HG02981 (cell line): ENCODE results near the gene ASF1B.

Experiments
- ATAC-seq: cut with Tn5 transposase; IDR thresholded peaks from one replicate; pipeline ENCODE4 v1.9.1; 2021; ENCODE audit warnings: mild to moderate bottlenecking, moderate library complexity; ENCODE audit not compliant: unreplicated experiment

The ASF1B gene

DNA sequence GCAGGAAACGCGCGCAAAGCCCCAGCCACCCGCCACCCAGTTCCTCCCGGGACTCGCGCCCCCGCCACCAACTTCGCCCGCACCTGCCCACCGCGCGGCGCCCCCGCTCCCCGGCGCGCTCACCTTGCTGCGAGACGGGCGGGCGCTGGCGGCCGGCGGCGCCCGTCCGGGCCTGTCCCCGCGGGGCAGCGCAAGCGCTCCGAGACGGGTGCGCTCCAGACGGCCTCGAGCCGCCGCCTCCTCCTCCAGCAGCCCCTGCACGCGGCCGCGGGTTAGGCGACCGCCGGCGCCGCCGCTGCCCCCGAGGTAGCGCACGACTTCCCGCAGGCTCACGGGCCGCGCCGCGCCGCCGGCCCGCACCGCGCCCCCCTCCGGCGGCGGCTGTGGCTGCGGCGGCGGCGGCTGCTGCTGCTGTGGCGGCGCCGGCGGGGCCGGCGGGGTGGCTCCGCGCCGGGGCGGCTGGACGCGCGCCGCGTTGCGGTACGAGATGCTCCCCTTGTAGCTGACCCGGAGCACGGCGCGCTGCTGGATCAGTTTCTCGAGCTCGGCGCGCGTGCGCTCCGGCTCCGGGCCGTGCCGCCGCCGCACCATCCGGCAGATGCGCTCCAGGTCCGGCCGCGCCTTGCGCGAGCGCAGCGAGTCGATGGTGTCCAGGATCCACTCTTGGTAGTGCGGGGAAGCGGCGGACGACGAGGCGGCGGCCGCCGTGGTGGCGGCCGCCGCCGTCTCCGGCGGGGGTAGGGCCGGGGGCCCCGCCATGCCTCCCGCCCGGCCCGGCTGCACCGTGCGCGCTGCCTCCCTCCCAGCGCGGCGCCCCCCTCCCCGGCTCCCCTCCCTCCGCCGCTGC lies 46.5 kb downstream of the ASF1B start:
- ATAC-seq = no peak

DNA sequence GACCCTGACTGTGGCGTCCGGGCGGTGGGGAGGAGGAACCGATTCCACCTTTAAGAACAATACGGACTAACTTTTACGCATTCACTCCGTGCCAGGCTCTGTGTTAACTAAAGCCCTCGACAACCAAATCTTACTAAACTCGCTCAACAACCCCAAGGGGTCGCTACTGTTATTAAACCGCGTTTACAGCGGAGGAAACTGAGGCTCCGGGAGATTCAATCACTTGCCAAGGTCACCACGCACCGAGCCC lies 47.1 kb downstream of the ASF1B start:
- no peak for ATAC-seq

DNA sequence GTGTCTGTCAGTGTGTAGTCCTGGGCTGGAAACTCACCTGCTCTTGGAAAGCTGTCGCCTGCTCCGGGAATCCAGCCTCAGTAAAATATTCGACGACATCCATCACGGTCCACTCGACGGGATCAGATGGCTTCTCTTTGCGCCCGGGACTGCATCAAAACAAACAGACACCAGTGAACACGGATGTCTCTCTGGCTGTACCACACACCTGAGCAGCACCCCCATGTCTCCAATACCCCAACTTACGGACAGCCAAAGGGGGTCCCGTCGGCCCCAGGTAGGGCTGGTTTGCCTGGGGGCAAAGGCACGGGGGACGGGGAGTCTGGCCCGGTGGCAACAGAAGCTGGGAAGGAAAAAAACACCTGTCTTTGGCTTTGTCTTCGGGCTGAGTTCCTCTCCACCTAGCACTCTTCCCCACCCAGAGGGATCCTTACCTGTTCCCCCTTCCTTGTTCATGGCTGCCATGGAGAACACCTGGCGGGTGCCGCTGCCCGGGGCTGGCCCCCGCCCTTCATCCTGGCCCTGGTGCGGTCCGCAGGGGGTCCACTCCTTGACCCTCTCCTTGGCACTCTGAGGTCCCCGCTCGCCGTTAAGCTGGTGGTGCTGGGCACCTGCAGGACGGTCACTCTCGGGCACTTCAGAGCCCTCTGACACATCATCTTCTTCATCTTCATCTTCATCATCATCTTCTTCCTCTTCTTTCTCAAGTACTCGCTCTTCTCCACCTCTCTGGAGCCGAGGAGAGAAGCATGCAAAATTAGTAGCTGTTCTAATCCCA lies 47.6 kb downstream of the ASF1B start:
- no peak for ATAC-seq

DNA sequence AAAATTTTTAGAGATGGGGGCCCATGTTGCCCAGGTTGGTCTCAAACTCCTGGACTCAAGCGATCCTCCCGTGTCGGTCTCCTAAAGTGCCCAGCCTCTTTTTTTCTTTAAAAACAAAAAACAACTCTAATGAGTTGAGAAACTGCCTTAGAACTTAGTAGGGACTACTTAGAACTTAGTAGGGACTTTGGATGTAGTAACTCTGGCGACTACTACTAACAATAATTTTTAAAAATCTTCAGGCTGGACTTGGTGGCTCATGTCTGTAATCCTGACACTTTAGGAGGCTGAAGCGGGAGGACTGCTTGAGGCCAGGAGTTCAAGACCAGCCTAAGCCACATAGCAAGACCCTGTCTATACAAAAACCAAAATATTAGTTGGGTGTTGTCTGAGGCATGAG lies 50.3 kb downstream of the ASF1B start:
- ATAC-seq = no peak

DNA sequence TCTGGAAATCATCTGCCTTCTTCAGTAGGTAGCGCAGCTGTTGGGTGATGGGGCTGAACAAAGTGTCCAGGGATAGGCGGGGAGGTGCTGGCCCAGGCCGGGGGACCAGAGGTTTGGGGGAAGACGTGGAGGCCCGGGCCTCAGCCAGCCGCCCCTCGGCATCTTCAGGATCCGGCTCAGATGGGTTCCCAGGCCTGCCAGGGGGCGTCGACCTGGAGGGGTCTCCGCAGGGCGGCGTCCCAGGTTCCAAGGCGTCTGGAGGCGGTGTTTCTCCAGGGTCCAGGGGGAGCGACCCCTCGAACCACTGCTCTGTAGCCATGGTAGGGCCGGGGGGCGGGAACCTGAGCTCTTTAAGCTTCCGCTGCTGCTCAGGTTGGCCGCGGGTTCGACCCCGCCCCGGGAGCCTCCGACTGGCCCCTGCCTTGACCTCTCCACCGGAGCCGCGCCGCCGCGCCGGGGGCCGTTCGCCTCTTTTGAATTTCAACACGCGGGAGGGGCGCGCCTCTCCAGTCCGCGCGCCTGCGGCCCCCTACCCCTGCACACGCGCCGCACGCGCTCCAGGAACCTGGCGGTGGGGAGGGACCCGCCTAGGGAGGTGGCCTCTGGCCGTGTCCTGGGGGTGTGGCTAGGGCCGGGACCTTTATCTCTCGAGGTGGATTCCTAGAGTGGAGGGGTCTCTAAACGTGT lies 50.9 kb downstream of the ASF1B start, which contains the start of gene C19orf67:
Gene C19orf67 (minus strand): TSS at position 475 of the 687 bp plus-strand sequence. CDS start 156 bp downstream, at position 319.
- no peak for ATAC-seq

DNA sequence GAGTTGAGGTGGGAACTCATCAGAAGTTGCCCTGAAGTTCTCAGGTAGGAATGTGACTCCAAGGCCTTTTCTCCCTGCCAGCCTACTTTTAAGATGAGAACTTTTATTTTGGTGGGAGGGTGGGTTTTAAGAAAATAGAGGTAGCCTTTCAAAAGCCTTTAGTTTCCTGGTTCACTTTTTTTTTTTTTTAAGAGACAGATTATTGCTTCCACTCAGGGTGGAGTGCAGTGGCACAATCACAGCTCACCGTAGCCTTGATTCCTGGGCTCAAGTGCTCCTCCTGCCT lies 53.8 kb downstream of the ASF1B start:
- ATAC-seq = no peak

DNA sequence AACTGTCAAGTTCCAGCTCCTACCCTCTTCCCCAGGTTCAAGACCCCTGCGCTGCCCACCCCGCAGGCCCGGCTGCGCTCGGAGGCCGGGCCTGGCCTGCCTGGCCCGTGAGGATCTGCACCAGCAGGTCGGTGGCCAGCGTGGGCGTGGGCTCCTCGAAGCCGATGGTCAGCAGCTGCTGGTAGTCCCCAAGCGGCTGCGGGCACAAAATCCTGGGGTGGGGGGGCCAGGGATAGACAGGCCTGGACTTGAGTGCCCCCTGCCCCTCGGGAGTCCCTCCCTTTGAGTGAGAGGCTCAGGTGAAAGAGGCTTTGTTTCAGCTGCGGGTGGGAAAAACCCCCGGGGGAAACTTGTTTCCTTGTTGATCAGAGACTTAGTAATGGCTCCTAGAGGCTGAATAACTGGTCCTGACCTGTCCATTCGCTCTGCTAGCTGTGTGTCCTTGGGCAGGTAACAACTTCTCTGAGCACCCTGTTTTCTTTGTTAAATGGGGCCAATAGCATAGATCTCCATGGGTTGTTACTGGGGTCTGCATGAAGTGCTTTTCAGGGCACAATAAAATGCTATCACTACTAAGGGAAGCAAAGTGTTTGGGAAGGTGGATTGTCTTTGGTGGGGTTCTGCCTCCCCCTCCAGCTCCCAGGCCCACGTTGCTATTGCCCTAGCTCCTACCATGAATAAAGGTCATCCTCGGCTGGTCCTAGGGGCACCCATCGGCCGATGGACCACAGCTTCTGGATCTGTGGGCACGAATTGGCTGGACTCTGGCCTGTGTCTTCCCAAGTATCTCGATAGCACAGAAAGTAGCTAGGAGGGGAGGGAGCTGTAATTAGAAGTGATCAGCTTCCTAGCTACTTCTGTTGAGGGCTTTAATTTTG lies 54.4 kb downstream of the ASF1B start:
- ATAC-seq = no peak

DNA sequence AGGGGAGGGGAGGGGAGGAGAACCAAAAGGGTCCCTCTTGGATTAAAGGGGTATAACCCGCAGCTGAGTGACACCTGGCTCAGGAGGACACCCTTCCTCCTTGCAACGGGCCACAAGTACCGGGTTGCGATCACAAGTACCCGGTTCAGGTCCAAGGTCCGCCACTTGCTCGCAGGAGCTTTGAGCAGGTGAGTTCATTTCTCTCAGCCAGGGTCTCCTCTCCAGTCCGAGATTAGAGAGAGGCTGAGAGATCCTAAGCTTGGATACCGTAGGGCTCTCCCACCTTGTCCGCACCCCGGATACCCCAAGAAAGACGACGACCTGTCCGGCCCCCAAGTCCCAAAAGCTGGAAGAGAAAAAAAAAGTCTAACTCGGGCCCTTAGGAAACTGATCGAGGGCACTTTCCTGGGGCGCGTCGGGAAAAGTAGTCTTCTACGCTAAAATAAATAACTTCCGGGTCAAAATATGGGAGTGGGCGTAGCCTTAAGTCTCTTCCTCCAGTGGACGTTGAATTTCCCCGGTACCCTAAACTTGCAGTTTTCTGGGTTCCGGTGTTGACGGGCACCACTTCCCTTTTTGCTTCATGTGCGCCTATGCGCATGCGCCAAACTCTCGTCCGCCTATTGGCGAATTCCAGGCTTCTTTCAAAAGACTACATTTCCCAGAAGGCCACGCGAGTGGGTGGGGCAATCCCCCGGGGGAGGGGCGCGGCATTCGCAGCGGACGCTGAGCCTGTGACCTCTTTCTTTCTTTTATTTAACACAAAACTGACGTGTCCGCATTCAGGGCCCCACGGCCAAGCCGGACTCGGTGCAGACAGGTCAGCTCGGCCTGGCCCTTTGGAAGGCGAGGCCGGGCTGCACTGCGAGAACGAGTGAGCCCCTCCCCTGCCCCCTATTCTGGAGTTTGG lies 55.2 kb downstream of the ASF1B start:
- ATAC-seq = peak; percentile 77

DNA sequence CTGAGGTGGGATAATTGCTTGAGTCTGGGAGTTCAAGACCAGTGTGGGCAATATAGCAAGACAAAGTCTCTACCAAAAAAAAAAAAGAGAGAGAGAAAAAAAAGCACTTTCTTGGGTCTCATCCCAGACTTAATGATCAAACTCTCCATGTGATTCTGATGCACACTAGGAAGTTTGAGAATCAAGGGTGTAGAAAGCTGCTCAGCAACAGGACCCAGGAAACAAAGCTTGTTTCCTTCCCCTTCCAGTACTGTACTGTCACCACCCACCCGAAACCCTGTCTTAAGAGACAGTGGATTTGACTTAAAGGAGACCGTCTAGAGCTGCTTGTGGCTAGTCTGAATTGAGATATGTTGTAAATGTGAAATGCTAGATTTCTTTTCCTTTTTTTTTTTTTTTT lies 58.0 kb downstream of the ASF1B start:
- no peak for ATAC-seq

DNA sequence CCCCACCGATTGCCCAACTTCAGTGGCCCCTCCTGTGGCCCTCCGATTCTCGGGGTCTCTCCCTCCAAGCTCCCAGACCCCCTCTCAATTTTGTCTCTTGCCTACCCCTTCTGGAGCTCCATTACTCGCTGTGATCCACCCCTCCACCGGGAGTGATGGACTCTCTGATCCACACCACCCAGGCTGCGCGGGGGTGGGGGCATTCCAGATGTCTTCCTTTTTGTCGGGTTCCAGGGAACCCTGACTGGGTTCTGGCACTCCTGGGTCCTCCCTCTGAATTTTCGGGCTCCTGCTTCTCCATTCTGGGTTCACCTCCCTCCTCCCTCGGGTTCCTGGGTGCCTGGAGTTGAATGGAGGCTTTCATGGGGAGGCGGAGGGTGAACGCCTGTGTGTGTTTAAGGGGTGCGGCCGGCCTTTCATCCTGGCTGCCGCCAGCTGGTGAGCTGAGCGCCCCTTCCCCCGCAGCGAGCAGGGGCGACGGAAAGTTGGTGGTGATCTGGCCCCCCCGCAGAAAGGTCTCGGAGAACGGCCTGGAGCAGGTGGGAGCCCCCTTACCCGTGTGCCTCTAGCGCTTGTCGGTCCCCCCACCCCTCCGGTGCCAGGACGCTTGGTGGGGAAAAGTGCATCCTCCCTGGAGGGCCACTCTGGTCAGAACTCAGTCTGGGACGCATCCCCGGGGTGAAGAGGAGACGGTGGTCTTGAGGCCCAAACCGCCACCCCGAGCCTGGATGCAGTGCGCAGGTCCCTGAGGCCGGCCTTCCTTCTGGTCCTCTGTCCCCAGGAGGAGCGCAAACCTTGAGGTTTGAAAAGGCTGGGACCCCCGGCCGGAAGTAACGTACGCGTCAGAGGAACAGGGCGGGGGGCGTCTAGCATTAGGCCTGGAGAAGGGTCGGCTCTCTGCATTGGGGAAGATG lies 62.2 kb downstream of the ASF1B start:
- no peak for ATAC-seq

DNA sequence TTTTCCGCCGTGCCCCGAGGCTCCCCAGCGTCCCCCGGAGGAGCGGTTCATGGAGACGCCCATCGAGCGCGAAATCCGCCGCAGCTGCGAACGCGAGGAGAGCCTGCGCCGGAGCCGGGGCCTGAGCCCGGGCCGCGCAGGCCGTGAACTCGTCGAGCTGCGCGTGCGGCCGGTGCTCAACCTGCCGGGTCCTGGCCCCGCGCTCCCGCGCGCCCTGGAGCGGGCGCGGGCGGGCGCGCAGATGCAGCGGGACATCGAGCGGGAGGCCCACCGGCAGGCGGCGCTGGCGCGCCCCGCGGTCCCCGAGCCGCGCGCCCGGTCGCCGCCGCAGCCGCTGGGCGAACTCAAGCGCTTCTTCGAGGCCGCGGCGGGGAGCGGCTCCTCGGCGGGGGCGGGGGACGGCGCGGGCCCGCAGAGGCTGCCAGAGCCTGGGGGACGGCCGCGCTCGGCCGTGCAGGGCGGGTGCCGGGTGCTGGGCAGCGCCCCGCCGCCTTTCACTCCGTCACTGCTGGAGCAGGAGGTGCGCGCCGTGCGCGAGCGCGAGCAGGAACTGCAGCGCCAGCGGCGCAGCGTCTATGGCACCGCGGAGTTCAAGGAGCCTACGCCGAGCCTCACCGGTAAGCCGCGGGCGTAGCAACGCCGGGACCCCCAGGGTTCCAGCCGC lies 63.0 kb downstream of the ASF1B start:
- peak; percentile 45 for ATAC-seq

DNA sequence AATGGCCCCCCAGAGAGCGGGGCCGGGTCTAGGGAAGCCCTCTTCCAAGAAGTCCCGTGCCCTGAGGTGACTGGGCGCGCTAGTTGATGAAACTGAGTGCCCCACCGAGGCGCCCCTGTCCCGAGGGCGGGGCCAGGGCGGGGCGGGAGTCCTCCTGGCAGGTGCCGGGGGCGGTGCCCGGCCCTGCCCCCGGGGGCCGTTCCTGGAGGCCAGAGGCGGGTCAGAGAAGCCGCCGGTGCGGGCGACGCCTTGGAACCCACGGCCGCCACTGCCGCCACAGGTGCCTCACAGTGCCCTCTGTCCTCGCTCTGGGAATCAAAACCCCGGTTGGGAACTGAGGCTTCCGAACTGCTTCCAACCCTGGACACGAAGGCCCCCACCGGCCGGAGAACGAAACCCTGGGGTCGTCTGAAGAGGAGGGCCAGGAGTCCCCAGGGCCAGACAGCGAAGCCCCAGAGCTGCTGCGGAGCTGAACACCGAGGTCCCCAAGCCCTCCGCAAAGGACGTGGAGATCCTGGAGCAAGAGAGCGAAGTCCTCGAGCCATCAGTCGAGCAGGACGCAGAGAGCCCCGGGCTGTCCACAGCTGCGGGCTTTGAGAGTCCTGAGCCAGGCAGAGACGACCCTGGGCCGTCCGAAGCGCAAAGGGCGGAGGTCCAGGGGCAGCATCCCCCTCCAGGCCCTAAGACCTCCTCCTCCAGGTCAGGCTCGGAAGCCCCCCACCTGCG lies 63.7 kb downstream of the ASF1B start, which contains the start of gene MISP3:
Gene MISP3 (plus strand): TSS at position 252 of the 726 bp plus-strand sequence. CDS start 524 bp downstream, outside the sequence.
- ATAC-seq = no peak

DNA sequence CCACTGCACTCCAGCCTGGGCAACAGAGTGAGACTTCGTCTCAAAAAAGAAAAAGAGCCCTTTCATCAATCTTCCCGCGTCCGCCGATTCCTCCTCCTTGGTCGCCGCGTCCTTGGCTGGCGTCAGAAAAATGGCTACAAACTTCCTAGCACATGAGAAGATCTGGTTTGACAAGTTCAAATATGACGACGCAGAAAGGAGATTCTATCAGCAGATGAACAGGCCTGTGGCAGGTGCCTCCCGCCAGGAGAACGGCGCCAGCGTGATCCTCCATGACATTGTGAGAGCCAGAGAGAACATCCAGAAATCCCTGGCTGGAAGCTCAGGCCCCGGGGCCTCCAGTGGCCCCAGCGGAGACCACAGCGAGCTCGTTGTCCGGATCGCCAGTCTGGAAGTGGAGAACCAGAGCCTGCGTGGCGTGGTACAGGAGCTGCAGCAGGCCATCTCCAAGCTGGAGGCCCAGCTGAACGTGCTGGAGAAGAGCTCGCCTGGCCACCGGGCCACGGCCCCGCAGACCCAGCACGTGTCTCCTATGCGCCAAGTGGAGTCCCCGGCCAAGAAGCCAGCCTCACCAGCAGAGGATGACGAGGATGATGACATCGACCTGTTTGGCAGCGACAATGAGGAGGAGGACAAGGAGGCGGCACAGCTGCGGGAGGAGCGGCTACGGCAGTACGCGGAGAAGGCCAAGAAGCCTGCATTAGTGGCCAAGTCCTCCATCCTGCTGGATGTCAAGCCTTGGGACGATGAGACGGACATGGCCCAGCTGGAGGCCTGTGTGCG lies 65.9 kb downstream of the ASF1B start:
- ATAC-seq = no peak
